ENCODE measurements around the gene SLAMF9.
"Not testable (repeated sequence)": the region's sequence is repeated elsewhere in the genome, so short reads cannot be mapped to it uniquely, and the experiment has no call there.

The SLAMF9 gene

GRCh38 chr1:159913451-159914192 is 40.4 kb downstream of the SLAMF9 start:
- H3K4me3 ChIP-seq (replicated peaks; ENCODE audit: low read depth, low read length) = no peak overlapping the region
- TF ChIP-seq, protein P1, sequence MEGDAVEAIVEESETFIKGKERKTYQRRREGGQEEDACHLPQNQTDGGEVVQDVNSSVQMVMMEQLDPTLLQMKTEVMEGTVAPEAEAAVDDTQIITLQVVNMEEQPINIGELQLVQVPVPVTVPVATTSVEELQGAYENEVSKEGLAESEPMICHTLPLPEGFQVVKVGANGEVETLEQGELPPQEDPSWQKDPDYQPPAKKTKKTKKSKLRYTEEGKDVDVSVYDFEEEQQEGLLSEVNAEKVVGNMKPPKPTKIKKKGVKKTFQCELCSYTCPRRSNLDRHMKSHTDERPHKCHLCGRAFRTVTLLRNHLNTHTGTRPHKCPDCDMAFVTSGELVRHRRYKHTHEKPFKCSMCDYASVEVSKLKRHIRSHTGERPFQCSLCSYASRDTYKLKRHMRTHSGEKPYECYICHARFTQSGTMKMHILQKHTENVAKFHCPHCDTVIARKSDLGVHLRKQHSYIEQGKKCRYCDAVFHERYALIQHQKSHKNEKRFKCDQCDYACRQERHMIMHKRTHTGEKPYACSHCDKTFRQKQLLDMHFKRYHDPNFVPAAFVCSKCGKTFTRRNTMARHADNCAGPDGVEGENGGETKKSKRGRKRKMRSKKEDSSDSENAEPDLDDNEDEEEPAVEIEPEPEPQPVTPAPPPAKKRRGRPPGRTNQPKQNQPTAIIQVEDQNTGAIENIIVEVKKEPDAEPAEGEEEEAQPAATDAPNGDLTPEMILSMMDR (IDR thresholded peaks at IDR 0.05; ENCODE audit: low read length, missing control alignments) = no peak
- DNase-seq (ENCODE audit: low read depth) = no peak

DNA sequence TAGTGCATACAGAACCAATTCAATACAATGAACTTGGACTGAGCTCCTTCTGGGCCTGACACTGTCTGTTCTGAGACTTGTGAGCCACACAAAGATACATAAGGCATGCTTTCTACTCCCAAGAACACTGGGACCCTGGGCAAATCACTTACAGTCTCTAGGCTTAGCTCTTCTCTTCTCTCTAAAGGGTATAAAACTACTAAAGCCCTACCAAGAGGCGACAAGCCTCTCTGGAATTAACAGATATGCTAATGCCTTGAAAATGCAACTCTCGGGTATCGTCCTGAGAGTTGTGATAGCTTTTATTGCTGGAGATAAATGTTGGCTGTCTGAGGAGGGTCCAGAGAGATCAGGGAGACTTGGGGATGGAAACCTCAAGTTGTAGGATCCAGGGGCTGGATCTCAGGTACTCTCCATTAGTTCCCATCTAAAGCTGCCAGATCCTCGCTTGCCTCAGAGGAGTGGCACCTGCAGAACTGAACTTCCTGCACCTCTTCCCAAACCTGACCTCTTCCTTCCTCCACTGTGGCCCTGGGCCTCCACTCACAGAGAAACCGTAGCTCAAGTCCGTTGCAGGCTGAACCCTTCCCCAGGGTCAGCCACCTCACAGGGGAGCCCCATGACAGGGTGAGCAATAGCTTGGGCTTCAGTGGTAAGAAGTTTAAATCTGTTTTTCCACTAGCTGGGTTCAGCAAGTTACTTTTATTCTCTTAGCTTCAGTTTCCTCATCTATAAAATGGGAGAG is 42.5 kb downstream of the SLAMF9 start:
- TF ChIP-seq, protein P1 (IDR thresholded peaks at IDR 0.05; ENCODE audit: low read length, missing control alignments) = no peak
- no peak overlapping the region for H3K4me3 ChIP-seq (replicated peaks; ENCODE audit: low read depth, low read length)
- DNase-seq (ENCODE audit: low read depth) = no peak

DNA sequence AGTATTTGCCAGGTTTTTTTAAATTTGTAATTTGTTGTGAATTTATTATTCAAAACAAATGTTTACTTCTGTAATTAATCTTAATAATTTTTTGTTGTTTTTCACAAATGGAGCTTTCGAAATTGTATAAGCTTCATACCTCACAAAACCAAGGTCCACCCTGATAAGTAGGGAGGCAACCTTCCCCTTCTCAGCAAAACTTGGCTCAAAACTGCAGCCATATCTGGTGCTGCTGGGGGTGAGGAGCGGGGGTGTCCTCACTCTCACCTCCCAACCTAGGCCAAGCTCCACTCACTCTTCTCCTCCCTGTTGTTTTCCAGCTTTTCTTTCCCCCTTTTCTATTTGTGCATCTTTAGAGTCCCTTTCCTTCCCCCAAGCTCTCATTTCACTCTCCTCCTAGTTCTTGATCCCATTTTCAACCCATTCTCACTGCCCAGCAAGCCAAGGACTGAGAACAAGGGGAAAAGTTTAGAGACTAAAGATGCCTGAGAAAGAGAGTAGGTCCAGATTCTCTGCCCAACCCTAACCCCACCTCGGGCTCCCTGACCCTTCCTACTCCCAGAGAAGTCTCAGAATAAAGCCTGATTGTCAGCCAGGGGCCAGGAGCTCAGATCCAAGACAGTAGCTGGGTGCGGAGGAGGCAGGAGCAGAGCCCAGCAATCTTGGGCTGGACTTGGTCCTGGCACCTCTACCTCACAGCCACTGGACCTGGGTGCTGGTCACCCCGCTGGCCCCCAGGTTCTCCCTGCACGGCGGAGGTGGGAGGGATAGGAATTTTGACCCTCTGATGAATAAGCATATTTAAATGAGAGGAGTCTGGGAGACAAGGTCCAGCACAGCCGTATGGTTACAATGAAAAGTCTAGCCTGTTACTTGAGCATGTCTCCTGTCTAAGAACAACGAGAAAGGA is 45.8 kb downstream of the SLAMF9 start:
- DNase-seq (ENCODE audit: low read depth) = no peak
- no peak overlapping the region for H3K4me3 ChIP-seq (replicated peaks; ENCODE audit: low read depth, low read length)
- TF ChIP-seq, protein P1 (IDR thresholded peaks at IDR 0.05; ENCODE audit: low read length, missing control alignments) = no peak

DNA sequence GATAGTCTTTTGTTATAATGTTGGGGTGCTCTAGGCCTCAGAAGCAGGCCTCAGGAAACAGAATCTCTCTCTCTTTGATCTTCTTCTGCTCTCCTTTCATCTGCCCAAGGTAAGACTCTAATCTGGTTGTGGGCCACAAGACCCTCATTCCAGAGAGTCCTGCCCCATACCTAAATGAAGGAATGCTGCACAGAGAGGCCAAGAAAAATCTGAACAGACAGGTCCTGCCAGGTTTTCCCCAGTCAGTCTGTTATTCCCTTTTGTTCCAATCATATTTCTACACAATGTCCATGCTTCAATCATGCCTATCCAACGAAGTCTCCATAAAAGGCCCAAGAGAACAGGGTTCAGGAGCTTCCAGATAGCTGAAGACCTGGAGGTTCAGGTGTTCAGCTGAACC is 47.1 kb downstream of the SLAMF9 start:
- DNase-seq (ENCODE audit: low read depth) = no peak
- H3K4me3 ChIP-seq (replicated peaks; ENCODE audit: low read depth, low read length) = no peak overlapping the region
- TF ChIP-seq, protein P1 (IDR thresholded peaks at IDR 0.05; ENCODE audit: low read length, missing control alignments) = no peak

DNA sequence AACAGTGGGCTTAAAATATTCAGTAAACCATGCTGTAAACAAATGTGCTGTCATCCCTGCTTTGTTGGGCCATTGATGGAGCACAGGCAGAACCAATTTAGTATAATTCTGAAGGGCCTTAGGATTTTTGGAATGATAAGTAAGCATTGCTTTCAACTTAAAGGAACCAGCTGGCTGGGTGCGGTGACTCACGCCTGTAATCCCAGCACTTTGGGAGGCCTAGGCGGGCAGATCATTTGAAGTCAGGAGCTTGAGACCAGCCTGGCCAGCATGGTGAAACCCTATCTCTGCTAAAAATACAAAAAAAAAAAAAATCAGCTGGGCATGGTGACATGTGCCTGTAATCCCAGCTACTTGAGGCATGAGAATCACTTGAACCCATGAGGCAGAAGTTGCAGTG is 50.0 kb downstream of the SLAMF9 start:
- not testable (repeated sequence) for DNase-seq (ENCODE audit: low read depth); H3K4me3 ChIP-seq (replicated peaks; ENCODE audit: low read depth, low read length)

DNA sequence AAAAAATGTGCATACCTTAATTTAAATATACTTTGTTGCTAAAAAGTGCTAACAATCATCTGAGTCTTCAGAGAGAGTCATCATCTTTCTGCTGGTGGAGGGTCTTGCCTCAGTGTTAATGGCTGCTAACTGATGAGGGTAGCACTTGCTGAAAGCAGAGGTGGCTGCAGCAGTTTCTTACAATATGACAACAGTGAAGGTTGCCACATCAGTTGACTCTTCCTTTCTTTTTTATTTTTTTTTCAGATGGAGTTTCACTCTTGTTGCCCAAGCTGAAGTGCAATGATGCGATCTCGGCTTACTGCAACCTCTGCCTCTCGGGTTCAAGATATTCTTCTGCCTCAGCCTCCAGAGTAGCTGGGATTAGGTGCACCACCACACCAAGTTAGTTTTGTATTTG is 51.5 kb downstream of the SLAMF9 start:
- TF ChIP-seq, protein P1 (IDR thresholded peaks at IDR 0.05; ENCODE audit: low read length, missing control alignments) = no peak
- no peak for DNase-seq (ENCODE audit: low read depth)
- no peak overlapping the region for H3K4me3 ChIP-seq (replicated peaks; ENCODE audit: low read depth, low read length)
